Testis (tissue), 3 donors: ENCODE measurements around the gene PPP2R5D. TPM values are rescaled to one million over a fixed set of nuclear protein-coding genes. Genes with fewer than 3 reads are reported as not detected.

Experiments used
- DNase-seq: peaks from one replicate; pipeline ENCODE4 v3.0.0-alpha.2; 2019
- H3K27ac ChIP-seq, 2 donors: fragments of 200-600 bp; sonication (generic); one replicate each; pipeline ENCODE4 v1.5.1; 2019
- H3K27me3 ChIP-seq: fragments of 200-600 bp; sonication (generic); one replicate; pipeline ENCODE4 v1.5.1; 2019
- H3K36me3 ChIP-seq: fragments of 200-600 bp; sonication (generic); one replicate; pipeline ENCODE4 v1.5.1; 2017; ENCODE audit warnings: low read depth; ENCODE audit errors: missing control alignments
- H3K4me1 ChIP-seq: fragments of 200-600 bp; sonication (generic); one replicate; pipeline ENCODE4 v1.5.1; 2019
- H3K4me3 ChIP-seq, 2 donors: fragments of 200-600 bp; sonication (generic); one replicate each; pipeline ENCODE4 v1.5.1; 2017 to 2019
- H3K9me3 ChIP-seq: fragments of 200-600 bp; sonication (generic); one replicate; pipeline ENCODE4 v1.5.1; 2017
- CTCF ChIP-seq, 3 experiments: fragments of 450-650 bp in 2 of 3; fragments of 200-600 bp in 1 of 3; sonication (generic) in 1 of 3; IDR thresholded peaks; one replicate each; pipeline ENCODE4 v1.5.1; 2016 to 2019; ENCODE audit warnings: antibody characterized with exemption in 3 of 3, mild to moderate bottlenecking in 2 of 3, moderate library complexity in 1 of 3
- POLR2A ChIP-seq: fragments of 450-650 bp; IDR thresholded peaks from one replicate; pipeline ENCODE4 v1.6.1; 2017; ENCODE audit warnings: antibody characterized with exemption, mild to moderate bottlenecking, moderate library complexity
- WGBS, 2 donors: methylation state at CpG; one replicate each; pipeline ENCODE4 v1.1.5; 2018; 5-methylcytosine and 5-hydroxymethylcytosine counted together
- intact Hi-C: fragments of 100-400 bp; cut with DNase I; formaldehyde crosslinking; loops from one replicate; pipeline ENCODE4 v1.15.1; 2023; ENCODE audit warnings: low total_unique reads
- polyA plus RNA-seq: library from polyadenylated mRNA; stranded (reverse); fragments of 350-450 nt; fragmentation: Illumina TruSeq; extraction: RNeasy Lipid Tissue Mini Kit (QIAGEN cat#74804); gene quantifications from one replicate; pipeline ENCODE4 v1.2.3, GENCODE V29; 2014; ENCODE audit warnings: low read depth, low replicate concordance; ENCODE audit not compliant: insufficient read depth
- total RNA-seq, 2 donors: library from RNA; depleted of rRNA; stranded (reverse); fragments of >200 nt; gene quantifications; one replicate each; pipeline ENCODE4 v1.2.3, GENCODE V29; 2016

The PPP2R5D gene
- total and polyA plus RNA-seq, 3 donors from 2014 or later = 73.4 to 82.5 (median 74.5) TPM

- Histone ChIP-seq H3K4me3 (no peak overlapping the region), H3K4me1 (no peaks in the 10 kb centered on the region), H3K27ac (no peak overlapping the region), H3K9me3 (no peaks in the 10 kb centered on the region), H3K36me3 (no peaks in the 10 kb centered on the region), H3K27me3 (no peaks in the 10 kb centered on the region)
- WGBS, 2 donors = 86 to 90% methylated on average over 4 of the region's 4 CpGs
- intact Hi-C loops = no loop called here
- no peak for TF ChIP-seq CTCF (IDR thresholded peaks at IDR 0.05)
- TF ChIP-seq POLR2A = no peak
- DNase-seq = no peak
Observed at GRCh38 chr6:42970871-42971612, 13.3 kb upstream of the PPP2R5D start.

- H3K9me3 ChIP-seq = no peaks in the 10 kb centered on the region
- no peaks in the 10 kb centered on the region for H3K4me1 ChIP-seq
- H3K27me3 ChIP-seq = no peaks in the 10 kb centered on the region
- H3K4me3 ChIP-seq = no peak overlapping the region
- intact Hi-C loops = no loop called here
- TF ChIP-seq POLR2A (no peak), CTCF (IDR thresholded peaks at IDR 0.05) (no peak)
- 82 to 93% methylated on average over 3 of the region's 3 CpGs for WGBS, 2 donors
- no peak for DNase-seq
- no peaks in the 10 kb centered on the region for H3K36me3 ChIP-seq
- no peak overlapping the region for H3K27ac ChIP-seq
Observed at GRCh38 chr6:42971746-42972327, 12.5 kb upstream of the PPP2R5D start.

GRCh38 chr6:42973926-42974325 lies 10.4 kb upstream of the PPP2R5D start:
- intact Hi-C loops = no loop called here
- no peaks in the 10 kb centered on the region for H3K4me1 ChIP-seq
- no peaks in the 10 kb centered on the region for H3K36me3 ChIP-seq
- H3K4me3 ChIP-seq = no peak overlapping the region
- 84 to 97% methylated on average over 3 of the region's 3 CpGs for WGBS, 2 donors
- TF ChIP-seq POLR2A (no peak), CTCF (IDR thresholded peaks at IDR 0.05) (no peak)
- no peaks in the 10 kb centered on the region for H3K27me3 ChIP-seq
- DNase-seq = no peak
- H3K9me3 ChIP-seq = no peaks in the 10 kb centered on the region
- no peak overlapping the region for H3K27ac ChIP-seq

- Histone ChIP-seq H3K27me3 (no peaks in the 10 kb centered on the region), H3K4me1 (peaks cover 7% of the 10 kb centered on the region), H3K27ac (no peak overlapping the region), H3K9me3 (no peaks in the 10 kb centered on the region), H3K4me3 (no peak overlapping the region), H3K36me3 (no peaks in the 10 kb centered on the region)
- intact Hi-C loops = no loop called here
- TF ChIP-seq POLR2A = no peak
- no peak for TF ChIP-seq CTCF (IDR thresholded peaks at IDR 0.05)
- WGBS, 2 donors = 80 to 84% methylated on average over 5 of the region's 5 CpGs
- DNase-seq = no peak
Observed at GRCh38 chr6:42974919-42975505, 9.4 kb upstream of the PPP2R5D start.
